CD4-positive, alpha-beta T cell treated with Interferon alpha-2 for 1 hour (primary cell): ENCODE measurements around the gene TUBA3C.

Source experiments
- DNase-seq, 2 donors: peaks; one replicate each; pipeline ENCODE4 v3.0.0-alpha.2; 2020 to 2022

The TUBA3C gene

GRCh38 chr13:19159761-19160420, 21.7 kb downstream of the TUBA3C start:
- no peak for DNase-seq

GRCh38 chr13:19159181-19159580, 22.4 kb downstream of the TUBA3C start:
- DNase-seq, result no peak

GRCh38 chr13:19158526-19159174, 23.0 kb downstream of the TUBA3C start:
- no peak for DNase-seq

DNA sequence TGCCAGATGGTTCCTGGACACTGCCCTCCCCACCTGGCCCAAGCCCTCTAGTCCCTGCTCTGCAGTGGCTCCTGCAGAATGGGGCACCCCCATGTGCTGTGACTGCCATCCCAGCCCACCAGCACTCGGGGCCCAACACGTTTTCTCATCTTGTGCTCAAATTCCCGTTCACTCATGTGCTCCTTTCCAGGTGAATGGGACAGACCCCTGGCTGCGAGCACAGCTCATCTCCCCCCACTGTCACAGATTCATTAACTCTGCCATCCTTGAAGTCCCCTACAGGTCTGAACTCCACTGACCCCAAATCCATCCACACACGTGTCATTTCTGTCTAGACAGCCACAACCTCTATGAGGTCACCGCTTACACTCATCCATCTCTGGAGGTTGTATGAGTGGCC, 23.6 kb downstream of the TUBA3C start:
- DNase-seq, result no peak

DNA sequence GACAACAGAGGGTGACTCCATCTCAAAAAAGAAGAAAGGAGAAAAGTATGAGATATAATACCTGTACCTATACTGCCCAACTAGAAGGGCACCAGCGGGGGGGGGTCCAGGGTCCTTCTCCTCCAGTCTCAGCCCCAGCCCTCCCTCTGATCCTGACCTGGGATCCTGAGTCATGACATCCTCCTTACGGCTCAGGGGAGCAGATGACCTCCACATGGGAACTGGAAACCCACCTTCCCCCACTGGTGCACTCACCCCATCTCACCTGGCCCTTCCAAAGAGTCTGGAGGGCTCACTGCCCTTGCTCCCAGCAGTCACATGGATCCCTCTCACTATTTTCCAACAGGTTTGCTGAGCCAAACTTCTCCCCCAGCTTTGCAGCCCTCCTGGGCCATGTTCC, 24.2 kb downstream of the TUBA3C start:
- no peak for DNase-seq

GRCh38 chr13:19156013-19156825, 25.4 kb downstream of the TUBA3C start:
- DNase-seq, result no peak

- DNase-seq, result no peak
Observed at GRCh38 chr13:19155321-19155861, 26.2 kb downstream of the TUBA3C start.

DNA sequence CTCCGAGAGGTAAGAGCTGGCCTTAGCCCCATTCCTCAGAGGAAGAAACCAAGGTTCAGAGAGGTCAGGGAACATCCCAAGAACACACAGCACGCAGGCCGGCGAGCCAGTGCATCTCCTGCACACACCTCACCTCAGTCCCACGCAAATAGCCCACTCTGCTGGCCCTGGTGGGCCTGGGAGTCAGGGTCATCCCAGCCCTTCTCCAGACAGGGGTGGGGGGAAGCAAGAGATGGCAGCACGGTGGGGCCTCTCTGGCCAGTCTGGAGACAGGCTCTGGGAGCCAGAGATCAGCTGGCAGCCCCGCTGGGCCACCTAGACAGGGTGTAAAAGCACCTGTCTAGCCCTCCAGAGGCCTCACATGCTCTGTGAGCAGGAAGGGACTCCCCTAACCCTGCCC, 26.8 kb downstream of the TUBA3C start:
- no peak for DNase-seq

GRCh38 chr13:19153782-19154450, 27.7 kb downstream of the TUBA3C start:
- no peak for DNase-seq

- no peak for DNase-seq
Observed at GRCh38 chr13:19152403-19152802, 29.2 kb downstream of the TUBA3C start.

- no peak for DNase-seq
Observed at GRCh38 chr13:19151581-19152263, 29.9 kb downstream of the TUBA3C start.

DNA sequence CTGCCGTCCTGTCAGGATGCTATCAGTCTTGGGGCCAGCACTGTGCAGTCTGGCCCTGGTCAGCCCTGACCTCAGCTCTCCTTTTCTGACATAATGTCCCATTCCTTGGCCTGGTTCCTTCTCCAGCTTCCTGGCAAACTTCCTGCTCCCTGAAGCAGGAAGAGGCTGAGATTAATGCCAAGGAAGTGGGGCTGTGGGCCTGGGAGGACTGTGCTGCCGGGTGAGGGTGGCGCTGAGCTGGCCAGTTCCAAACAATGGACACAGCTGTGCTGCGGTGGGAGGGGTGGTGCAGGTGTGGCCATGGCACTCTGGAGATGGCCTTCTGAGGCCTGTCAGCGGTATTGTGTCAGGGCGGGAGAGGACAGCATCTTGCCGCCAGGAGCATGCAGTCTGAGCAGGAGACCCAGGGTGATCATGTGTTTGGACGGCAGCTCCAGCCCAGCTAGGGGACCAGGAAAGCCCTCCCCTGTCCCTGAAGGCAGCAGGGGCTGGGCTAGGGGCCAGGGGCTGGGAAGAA, 30.9 kb downstream of the TUBA3C start:
- DNase-seq, result no peak

DNA sequence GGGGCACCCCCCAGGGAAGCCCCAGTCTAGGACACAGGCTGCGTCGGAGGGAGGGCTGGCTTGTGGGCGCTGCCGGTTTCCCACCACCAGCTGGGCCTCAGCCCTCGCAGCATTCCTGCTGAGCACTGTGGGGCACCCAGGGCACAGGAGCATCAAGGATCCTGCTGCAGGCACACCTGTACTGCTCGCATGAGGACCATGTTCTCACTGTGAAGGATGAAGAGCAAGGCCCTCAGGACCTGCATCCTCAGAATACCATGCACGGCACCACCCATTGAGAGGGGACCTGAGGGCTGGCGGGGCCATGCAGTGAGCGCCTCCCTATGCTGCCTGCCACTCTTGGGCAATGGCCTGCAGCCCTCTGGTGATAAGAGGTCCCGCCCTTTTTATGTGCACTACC, 31.4 kb downstream of the TUBA3C start:
- DNase-seq, result no peak

- no peak for DNase-seq
Observed at GRCh38 chr13:19148561-19148960, 33.1 kb downstream of the TUBA3C start.
